MM.1S (cell line): ENCODE results near the gene ATP8B4.

Experiments used
- DNase-seq: peaks from one replicate; pipeline ENCODE4 v3.0.0-alpha.2; 2015
- H2AFZ ChIP-seq: fragments of 300-600 bp; sonication (generic); 2 replicates; pipeline ENCODE4 v1.6.0; 2016; ENCODE audit warnings: antibody characterized with exemption, low read length
- H3F3A ChIP-seq: fragments of 300-600 bp; sonication (generic); 2 replicates; pipeline ENCODE4 v1.6.1; 2016; ENCODE audit warnings: mild to moderate bottlenecking, antibody characterized with exemption, low read length, moderate library complexity, mixed read lengths; ENCODE audit not compliant: insufficient read depth
- H3K27ac ChIP-seq: fragments of 300-600 bp; sonication (generic); 2 replicates; pipeline ENCODE4 v1.5.1; 2016; ENCODE audit warnings: mild to moderate bottlenecking, low read length
- H3K27me3 ChIP-seq: fragments of 300-600 bp; sonication (generic); replicated peaks from 2 replicates; pipeline ENCODE4 v1.6.0; 2016; ENCODE audit warnings: low read length; ENCODE audit not compliant: insufficient read depth
- H3K36me3 ChIP-seq: fragments of 300-600 bp; sonication (generic); replicated peaks from 2 replicates; pipeline ENCODE4 v1.6.1; 2016; ENCODE audit warnings: mild to moderate bottlenecking, low read length, mixed read lengths; ENCODE audit not compliant: insufficient read depth
- H3K4me1 ChIP-seq: fragments of 300-600 bp; sonication (generic); 2 replicates; pipeline ENCODE4 v1.6.1; 2016; ENCODE audit warnings: low read length, mixed read lengths
- H3K4me2 ChIP-seq: fragments of 300-600 bp; sonication (generic); 2 replicates; pipeline ENCODE4 v1.6.0; 2016; ENCODE audit warnings: low read depth, low read length
- H3K4me3 ChIP-seq: fragments of 300-600 bp; sonication (generic); 2 replicates; pipeline ENCODE4 v1.5.1; 2016; ENCODE audit warnings: low read length, mixed read lengths
- H3K79me2 ChIP-seq: fragments of 300-600 bp; sonication (generic); 2 replicates; pipeline ENCODE4 v1.6.1; 2016; ENCODE audit warnings: mixed run types, low read length, mixed read lengths
- H3K9ac ChIP-seq: fragments of 300-600 bp; sonication (generic); 2 replicates; pipeline ENCODE4 v1.6.1; 2016; ENCODE audit warnings: low read length, mixed read lengths
- H3K9me2 ChIP-seq: fragments of 300-600 bp; sonication (generic); replicated peaks from 2 replicates; pipeline ENCODE4 v1.6.1; 2016; ENCODE audit warnings: mild to moderate bottlenecking, low read length, mixed read lengths; ENCODE audit not compliant: insufficient read depth
- H3K9me3 ChIP-seq: fragments of 300-600 bp; sonication (generic); replicated peaks from 2 replicates; pipeline ENCODE4 v1.6.1; 2016; ENCODE audit warnings: mild to moderate bottlenecking, low read length, mixed read lengths; ENCODE audit not compliant: insufficient read depth
- H4K20me1 ChIP-seq: fragments of 300-600 bp; sonication (generic); 2 replicates; pipeline ENCODE4 v1.6.1; 2016; ENCODE audit warnings: mild to moderate bottlenecking, low read length, moderate library complexity, mixed read lengths; ENCODE audit not compliant: insufficient read depth
- CTCF ChIP-seq: fragments of 300-600 bp; sonication (generic); IDR thresholded peaks from 2 replicates; pipeline ENCODE4 v1.5.1; 2016; ENCODE audit warnings: antibody characterized with exemption, low read length, mixed read lengths
- EZH2 ChIP-seq: fragments of 300-600 bp; sonication (generic); optimal IDR thresholded peaks from 2 replicates; pipeline ENCODE3; 2017; ENCODE audit warnings: low read depth, mild to moderate bottlenecking, antibody characterized with exemption, low read length, mixed read lengths
- EZH2phosphoT487 ChIP-seq: fragments of 300-600 bp; sonication (generic); IDR thresholded peaks from 2 replicates; pipeline ENCODE4 v1.6.1; 2018; ENCODE audit warnings: antibody characterized with exemption, low read length

ATP8B4 gene

GRCh38 chr15:50077651-50078050 lies 41.4 kb downstream of the ATP8B4 start:
- no peak overlapping the region for H3K4me3 ChIP-seq

GRCh38 chr15:50077176-50077575 lies 41.9 kb downstream of the ATP8B4 start:
- H3K4me2 ChIP-seq: no peak overlapping the region
- H3F3A ChIP-seq: no peaks in the 10 kb centered on the region
- no peak for DNase-seq
- H4K20me1 ChIP-seq: no peaks in the 10 kb centered on the region
- H3K9ac ChIP-seq: no peak overlapping the region
- H3K9me3 ChIP-seq: no peaks in the 10 kb centered on the region
- no peaks in the 10 kb centered on the region for H3K4me1 ChIP-seq
- H3K27ac ChIP-seq: no peak overlapping the region
- no peaks in the 10 kb centered on the region for H3K36me3 ChIP-seq
- H3K79me2 ChIP-seq: no peaks in the 10 kb centered on the region
- TF ChIP-seq EZH2: no peak
- TF ChIP-seq EZH2phosphoT487: no peak
- no peak for TF ChIP-seq CTCF
- no peak overlapping the region for H3K4me3 ChIP-seq
- no peaks in the 10 kb centered on the region for H3K27me3 ChIP-seq
- no peaks in the 10 kb centered on the region for H3K9me2 ChIP-seq
- no peak overlapping the region for H2AFZ ChIP-seq

More at GRCh38 chr15:50077651-50078050, 41.4 kb downstream of the ATP8B4 start:
- no peaks in the 10 kb centered on the region for H4K20me1 ChIP-seq
- no peaks in the 10 kb centered on the region for H3F3A ChIP-seq
- H3K27me3 ChIP-seq: no peaks in the 10 kb centered on the region
- H3K79me2 ChIP-seq: no peaks in the 10 kb centered on the region
- no peaks in the 10 kb centered on the region for H3K9me2 ChIP-seq
- H3K27ac ChIP-seq: no peak overlapping the region
- DNase-seq: no peak
- H3K9ac ChIP-seq: no peak overlapping the region
- no peaks in the 10 kb centered on the region for H3K4me1 ChIP-seq
- H3K36me3 ChIP-seq: no peaks in the 10 kb centered on the region
- H3K9me3 ChIP-seq: no peaks in the 10 kb centered on the region
- H2AFZ ChIP-seq: no peak overlapping the region
- TF ChIP-seq CTCF: no peak
- no peak for TF ChIP-seq EZH2phosphoT487
- TF ChIP-seq EZH2: no peak
- H3K4me2 ChIP-seq: no peak overlapping the region

- Histone ChIP-seq H4K20me1 (no peaks in the 10 kb centered on the region), H3K79me2 (no peaks in the 10 kb centered on the region), H3K9ac (no peak overlapping the region), H3K9me2 (no peaks in the 10 kb centered on the region), H2AFZ (no peak overlapping the region), H3K27me3 (no peaks in the 10 kb centered on the region), H3K4me2 (no peak overlapping the region), H3K36me3 (no peaks in the 10 kb centered on the region), H3K9me3 (no peaks in the 10 kb centered on the region), H3K4me1 (no peaks in the 10 kb centered on the region), H3K27ac (no peak overlapping the region), H3K4me3 (no peak overlapping the region), H3F3A (no peaks in the 10 kb centered on the region)
- no peak for DNase-seq
- TF ChIP-seq EZH2phosphoT487 (no peak), CTCF (no peak), EZH2 (no peak)
These were observed 43.7 kb downstream of the ATP8B4 start for GRCh38 chr15:50075319-50075718.
